Coronary artery (tissue), 2 donors: ENCODE results near the gene APBB2.

Experiments
- DNase-seq: peaks from one replicate; pipeline ENCODE4 v3.0.0-alpha.2; 2017; ENCODE audit warnings: low spot score
- H3K27ac ChIP-seq, 2 donors: fragments of 200-600 bp; sonication (generic); one replicate each; pipeline ENCODE4 v1.5.1; 2016 to 2019
- H3K4me3 ChIP-seq: fragments of 200-600 bp; sonication (generic); 2 replicates; pipeline ENCODE4 v1.5.1; 2016; ENCODE audit warnings: mild to moderate bottlenecking, moderate library complexity
- TF ChIP-seq, protein P1 (sequence below): fragments of 200-600 bp; sonication (generic); IDR thresholded peaks from one replicate; pipeline ENCODE4 v1.5.1; 2019; ENCODE audit warnings: antibody characterized with exemption

The APBB2 gene

GRCh38 chr4:41069838-41070237 is 144.5 kb downstream of the APBB2 start:
- Histone ChIP-seq H3K4me3 (no peak overlapping the region), H3K27ac (peak overlapping the region in 1 of 2 donors; percentile 53)
- TF ChIP-seq, protein P1, sequence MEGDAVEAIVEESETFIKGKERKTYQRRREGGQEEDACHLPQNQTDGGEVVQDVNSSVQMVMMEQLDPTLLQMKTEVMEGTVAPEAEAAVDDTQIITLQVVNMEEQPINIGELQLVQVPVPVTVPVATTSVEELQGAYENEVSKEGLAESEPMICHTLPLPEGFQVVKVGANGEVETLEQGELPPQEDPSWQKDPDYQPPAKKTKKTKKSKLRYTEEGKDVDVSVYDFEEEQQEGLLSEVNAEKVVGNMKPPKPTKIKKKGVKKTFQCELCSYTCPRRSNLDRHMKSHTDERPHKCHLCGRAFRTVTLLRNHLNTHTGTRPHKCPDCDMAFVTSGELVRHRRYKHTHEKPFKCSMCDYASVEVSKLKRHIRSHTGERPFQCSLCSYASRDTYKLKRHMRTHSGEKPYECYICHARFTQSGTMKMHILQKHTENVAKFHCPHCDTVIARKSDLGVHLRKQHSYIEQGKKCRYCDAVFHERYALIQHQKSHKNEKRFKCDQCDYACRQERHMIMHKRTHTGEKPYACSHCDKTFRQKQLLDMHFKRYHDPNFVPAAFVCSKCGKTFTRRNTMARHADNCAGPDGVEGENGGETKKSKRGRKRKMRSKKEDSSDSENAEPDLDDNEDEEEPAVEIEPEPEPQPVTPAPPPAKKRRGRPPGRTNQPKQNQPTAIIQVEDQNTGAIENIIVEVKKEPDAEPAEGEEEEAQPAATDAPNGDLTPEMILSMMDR, result no peak
- no peak for DNase-seq

- no peak overlapping the region for H3K4me3 ChIP-seq
- DNase-seq, result no peak
- peak overlapping the region; percentile 47 to 53 for H3K27ac ChIP-seq
- TF ChIP-seq, protein P1, result no peak
Observed at GRCh38 chr4:41069257-41069656, 145.1 kb downstream of the APBB2 start.

GRCh38 chr4:41067369-41067768 is 147.0 kb downstream of the APBB2 start:
- TF ChIP-seq, protein P1, result no peak
- no peak for DNase-seq
- no peak overlapping the region for H3K4me3 ChIP-seq
- H3K27ac ChIP-seq, result no peak overlapping the region

GRCh38 chr4:41066049-41066448 is 148.3 kb downstream of the APBB2 start:
- TF ChIP-seq, protein P1, result no peak
- DNase-seq, result no peak
- no peak overlapping the region for H3K4me3 ChIP-seq
- H3K27ac ChIP-seq, result no peak overlapping the region

- Histone ChIP-seq H3K4me3 (no peak overlapping the region), H3K27ac (no peak overlapping the region)
- no peak for DNase-seq
- TF ChIP-seq, protein P1, result no peak
Observed at GRCh38 chr4:41065434-41066006, 148.8 kb downstream of the APBB2 start.

DNA sequence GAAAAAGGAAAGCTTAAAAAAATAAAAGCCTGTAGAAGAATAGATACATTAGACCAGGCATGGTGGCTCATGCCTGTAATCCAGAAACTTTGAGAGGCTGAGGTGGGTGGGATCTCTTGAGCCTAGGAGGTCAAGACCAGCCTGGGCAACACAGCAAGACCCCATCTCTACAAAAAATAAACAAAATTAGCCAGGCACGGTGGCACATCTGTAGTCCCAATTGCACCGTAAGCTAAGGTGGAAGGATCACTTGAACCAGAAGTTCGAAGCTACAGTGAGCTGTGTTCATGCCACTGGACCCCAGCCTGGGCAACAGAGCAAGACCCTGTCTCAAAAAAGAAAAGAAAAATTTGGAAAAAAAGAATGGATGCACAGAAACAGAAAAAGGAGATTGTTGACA is 149.4 kb downstream of the APBB2 start:
- no peak for DNase-seq
- no peak overlapping the region for H3K27ac ChIP-seq
- H3K4me3 ChIP-seq, result no peak overlapping the region
- TF ChIP-seq, protein P1, result no peak

- DNase-seq, result no peak
- Histone ChIP-seq H3K4me3 (peak overlapping the region; percentile 44), H3K27ac (peak overlapping the region; percentile 3 to 75)
- TF ChIP-seq, protein P1, result no peak
Observed at GRCh38 chr4:41061482-41062185, 152.7 kb downstream of the APBB2 start.
